Neural progenitor cell (in vitro differentiated cells): Measurements from ENCODE around the gene SH3GLB1.

Source experiments
- EZH2 ChIP-seq: fragments of 200-600 bp; sonication (generic); IDR thresholded peaks from 2 replicates; pipeline ENCODE4 v1.6.1; 2017; ENCODE audit warnings: antibody characterized with exemption, mild to moderate bottlenecking, moderate library complexity
- EZH2phosphoT487 ChIP-seq: fragments of 200-600 bp; sonication (generic); IDR thresholded peaks from 2 replicates; pipeline ENCODE4 v1.6.1; 2017; ENCODE audit warnings: antibody characterized with exemption
- TF ChIP-seq, protein P1 (sequence below): fragments of 200-600 bp; sonication (generic); IDR thresholded peaks from 2 replicates; pipeline ENCODE4 v1.5.1; 2017; ENCODE audit warnings: antibody characterized with exemption, mild to moderate bottlenecking

GRCh38 chr1:86692641-86693040 lies 11.7 kb upstream of the SH3GLB1 start:
- TF ChIP-seq, protein P1, sequence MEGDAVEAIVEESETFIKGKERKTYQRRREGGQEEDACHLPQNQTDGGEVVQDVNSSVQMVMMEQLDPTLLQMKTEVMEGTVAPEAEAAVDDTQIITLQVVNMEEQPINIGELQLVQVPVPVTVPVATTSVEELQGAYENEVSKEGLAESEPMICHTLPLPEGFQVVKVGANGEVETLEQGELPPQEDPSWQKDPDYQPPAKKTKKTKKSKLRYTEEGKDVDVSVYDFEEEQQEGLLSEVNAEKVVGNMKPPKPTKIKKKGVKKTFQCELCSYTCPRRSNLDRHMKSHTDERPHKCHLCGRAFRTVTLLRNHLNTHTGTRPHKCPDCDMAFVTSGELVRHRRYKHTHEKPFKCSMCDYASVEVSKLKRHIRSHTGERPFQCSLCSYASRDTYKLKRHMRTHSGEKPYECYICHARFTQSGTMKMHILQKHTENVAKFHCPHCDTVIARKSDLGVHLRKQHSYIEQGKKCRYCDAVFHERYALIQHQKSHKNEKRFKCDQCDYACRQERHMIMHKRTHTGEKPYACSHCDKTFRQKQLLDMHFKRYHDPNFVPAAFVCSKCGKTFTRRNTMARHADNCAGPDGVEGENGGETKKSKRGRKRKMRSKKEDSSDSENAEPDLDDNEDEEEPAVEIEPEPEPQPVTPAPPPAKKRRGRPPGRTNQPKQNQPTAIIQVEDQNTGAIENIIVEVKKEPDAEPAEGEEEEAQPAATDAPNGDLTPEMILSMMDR: no peak
- TF ChIP-seq EZH2: no peak
- no peak for TF ChIP-seq EZH2phosphoT487
